Transverse colon (tissue), 4 donors: ENCODE results near the gene KRT7. TPM values are rescaled to one million over a fixed set of nuclear protein-coding genes. Genes with fewer than 3 reads are reported as not detected.

Source experiments
- DNase-seq: peaks from one replicate; pipeline ENCODE4 v3.0.0-alpha.2; 2019
- H3K27ac ChIP-seq, 4 donors: fragments of 200-600 bp; sonication (generic); 2 replicates each; pipeline ENCODE4 v1.5.1; 2016 to 2018; ENCODE audit warnings: inconsistent platforms in 4 of 4
- H3K27me3 ChIP-seq: fragments of 200-600 bp; sonication (generic); 2 replicates; pipeline ENCODE4 v1.5.1; 2017; ENCODE audit warnings: inconsistent platforms
- H3K36me3 ChIP-seq, 4 donors: fragments of 200-600 bp; sonication (generic); 2 replicates each; pipeline ENCODE4 v1.5.1; 2017 to 2019; ENCODE audit warnings: inconsistent platforms in 4 of 4
- H3K4me1 ChIP-seq, 4 donors: fragments of 200-600 bp; sonication (generic); 2 replicates each; pipeline ENCODE4 v1.5.1; 2017 to 2020; ENCODE audit warnings: inconsistent platforms in 4 of 4
- H3K4me3 ChIP-seq, 4 donors: fragments of 200-600 bp; sonication (generic); 1 replicate in 1 of 4; 2 replicates in 3 of 4; pipeline versions ENCODE4 v1.5.1 to v1.6.1; 2017 to 2019; ENCODE audit warnings: inconsistent platforms in 4 of 4
- H3K9me3 ChIP-seq, 2 donors: fragments of 200-600 bp; sonication (generic); 2 replicates each; pipeline ENCODE4 v1.5.1; 2017 to 2019; ENCODE audit warnings: inconsistent platforms in 2 of 2
- EP300 ChIP-seq: sonication (generic); formaldehyde crosslinking; IDR thresholded peaks from one replicate; pipeline ENCODE4 v1.6.1; 2017; ENCODE audit warnings: antibody characterized with exemption, low read depth
- POLR2A ChIP-seq: fragments of 450-650 bp; IDR thresholded peaks from one replicate; pipeline ENCODE4 v1.6.1; 2016; ENCODE audit warnings: antibody characterized with exemption, mild to moderate bottlenecking, moderate library complexity
- POLR2AphosphoS5 ChIP-seq, 3 donors: sonication (generic); formaldehyde crosslinking; IDR thresholded peaks; one replicate each; pipeline ENCODE4 v1.6.1; 2016; ENCODE audit warnings: antibody characterized with exemption in 3 of 3
- WGBS, 2 donors: methylation state at CpG; one replicate each; pipeline ENCODE4 v1.1.5; 2018; ENCODE audit warnings: low coverage in 1 of 2; 5-methylcytosine and 5-hydroxymethylcytosine counted together
- in situ Hi-C, 4 donors: fragments of 200-750 bp; cut with MboI; loops; one replicate each; pipeline versions ENCODE4 v1.15.0 to v1.15.1; 2017; ENCODE audit warnings: low sequenced_read_pairs in 3 of 4, low pct_ligation_motif_present in 1 of 4, low pct_unique_long_range_greater_than_20kb in 1 of 4
- intact Hi-C: fragments of 100-400 bp; cut with DNase I; formaldehyde crosslinking; loops from one replicate; pipeline ENCODE4 v1.15.1; 2023; ENCODE audit warnings: low total_unique reads
- total RNA-seq, 4 donors: library from RNA; depleted of rRNA; stranded (reverse); fragments of >200 nt; gene quantifications; one replicate each; pipeline ENCODE4 v1.1.0, GENCODE V29; 2016
- TF ChIP-seq, protein P1 (sequence below), 5 experiments: fragments of 200-600 bp in 3 of 5; fragments of 450-650 bp in 2 of 5; sonication (generic) in 3 of 5; IDR thresholded peaks; 1 replicate in 2 of 5; 2 replicates in 3 of 5; pipeline ENCODE4 v1.5.1; 2016 to 2017; ENCODE audit warnings: antibody characterized with exemption in 5 of 5, inconsistent platforms in 3 of 5, mild to moderate bottlenecking in 2 of 5, moderate library complexity in 1 of 5

The KRT7 gene
- total RNA-seq, 4 donors from 2014 or later = 0.75 to 1.6 (median 0.95) TPM; not detected in 1

DNA sequence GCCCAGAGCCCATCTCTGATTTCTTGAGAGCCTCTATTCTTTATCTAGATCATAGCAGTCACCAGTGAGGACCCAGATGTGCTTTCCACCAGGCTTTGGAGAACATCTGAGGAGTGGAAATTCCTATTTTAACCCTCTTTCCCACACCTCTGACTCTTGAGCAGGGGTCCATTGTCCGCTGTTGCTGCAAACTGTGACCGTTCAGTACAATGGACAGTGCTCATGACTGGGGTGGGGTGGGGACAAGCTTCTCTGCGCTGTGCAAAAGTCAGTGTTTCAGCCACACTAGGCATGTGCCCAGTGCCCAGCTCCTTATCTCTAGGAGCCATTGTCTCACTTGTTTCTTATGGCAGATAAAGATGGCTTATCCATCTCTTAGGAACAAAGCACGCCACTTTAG, 16.9 kb upstream of the KRT7 start:
- Histone ChIP-seq H3K4me3 (no peak overlapping the region), H3K9me3 (no peaks in the 10 kb centered on the region), H3K36me3 (no peaks in the 10 kb centered on the region), H3K27me3 (no peaks in the 10 kb centered on the region), H3K27ac (no peak overlapping the region), H3K4me1 (peaks cover 0 to 17% (median 8%) of the 10 kb centered on the region in 4 donors)
- no peak for DNase-seq
- in situ Hi-C loops (no loop called here), intact Hi-C loops (no loop called here)
- TF ChIP-seq, protein P1, sequence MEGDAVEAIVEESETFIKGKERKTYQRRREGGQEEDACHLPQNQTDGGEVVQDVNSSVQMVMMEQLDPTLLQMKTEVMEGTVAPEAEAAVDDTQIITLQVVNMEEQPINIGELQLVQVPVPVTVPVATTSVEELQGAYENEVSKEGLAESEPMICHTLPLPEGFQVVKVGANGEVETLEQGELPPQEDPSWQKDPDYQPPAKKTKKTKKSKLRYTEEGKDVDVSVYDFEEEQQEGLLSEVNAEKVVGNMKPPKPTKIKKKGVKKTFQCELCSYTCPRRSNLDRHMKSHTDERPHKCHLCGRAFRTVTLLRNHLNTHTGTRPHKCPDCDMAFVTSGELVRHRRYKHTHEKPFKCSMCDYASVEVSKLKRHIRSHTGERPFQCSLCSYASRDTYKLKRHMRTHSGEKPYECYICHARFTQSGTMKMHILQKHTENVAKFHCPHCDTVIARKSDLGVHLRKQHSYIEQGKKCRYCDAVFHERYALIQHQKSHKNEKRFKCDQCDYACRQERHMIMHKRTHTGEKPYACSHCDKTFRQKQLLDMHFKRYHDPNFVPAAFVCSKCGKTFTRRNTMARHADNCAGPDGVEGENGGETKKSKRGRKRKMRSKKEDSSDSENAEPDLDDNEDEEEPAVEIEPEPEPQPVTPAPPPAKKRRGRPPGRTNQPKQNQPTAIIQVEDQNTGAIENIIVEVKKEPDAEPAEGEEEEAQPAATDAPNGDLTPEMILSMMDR (IDR thresholded peaks at IDR 0.05) = no peak
- TF ChIP-seq EP300 = no peak
- TF ChIP-seq POLR2A = no peak
- no peak for TF ChIP-seq POLR2AphosphoS5 (IDR thresholded peaks at IDR 0.05)
- WGBS, 2 donors = 82% methylated on average over 4 of the region's 4 CpGs; no CpG with 5 or more reads in 1 of the 2 donors

GRCh38 chr12:52216807-52217206, 16.2 kb upstream of the KRT7 start:
- intact Hi-C loops = no loop called here
- H3K4me1 ChIP-seq = peaks cover 0 to 17% (median 8%) of the 10 kb centered on the region in 4 donors
- in situ Hi-C loops = no loop called here
- no peaks in the 10 kb centered on the region for H3K36me3 ChIP-seq
- TF ChIP-seq POLR2AphosphoS5 (IDR thresholded peaks at IDR 0.05) = no peak
- TF ChIP-seq, protein P1 (IDR thresholded peaks at IDR 0.05) = no peak
- no peak for TF ChIP-seq EP300
- no peak for TF ChIP-seq POLR2A
- no peak overlapping the region for H3K4me3 ChIP-seq
- WGBS, 2 donors = 7 to 18% methylated on average over 1 of the region's 1 CpG
- no peaks in the 10 kb centered on the region for H3K9me3 ChIP-seq
- peak overlapping the region in 2 of 4 donors; percentile 40 to 57 for H3K27ac ChIP-seq
- no peak for DNase-seq
- H3K27me3 ChIP-seq = no peaks in the 10 kb centered on the region

DNA sequence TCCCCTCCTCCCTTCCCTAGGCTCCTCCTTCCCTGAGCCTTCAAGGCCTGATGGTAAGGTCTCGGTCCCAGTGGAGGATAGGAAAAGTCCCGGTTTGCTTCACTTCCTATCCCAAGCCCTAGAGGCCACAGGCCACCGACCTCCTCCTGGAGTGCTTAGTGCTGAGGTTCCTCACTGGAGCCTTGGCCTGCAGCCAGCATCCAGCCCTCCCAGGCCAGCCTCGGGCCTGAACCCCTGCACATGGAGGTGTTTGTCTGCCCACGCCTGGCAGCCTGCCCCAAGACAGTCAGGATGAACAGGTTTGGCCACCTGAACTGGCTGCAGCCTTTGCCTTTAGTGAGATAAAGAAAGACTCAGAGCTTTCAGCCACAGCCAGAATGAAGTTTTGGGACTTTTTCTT, 15.8 kb upstream of the KRT7 start:
- H3K4me1 ChIP-seq = peaks cover 0 to 17% (median 8%) of the 10 kb centered on the region in 4 donors
- no peaks in the 10 kb centered on the region for H3K27me3 ChIP-seq
- 17 to 19% methylated on average over 1 to 4 of the region's 5 CpGs for WGBS, 2 donors
- H3K27ac ChIP-seq = peak overlapping the region in 3 of 4 donors; percentile 20 to 57 (median 40)
- peak in 1 of 3 donors; percentile 51 for TF ChIP-seq POLR2AphosphoS5 (IDR thresholded peaks at IDR 0.05)
- no peak for TF ChIP-seq EP300
- H3K36me3 ChIP-seq = no peaks in the 10 kb centered on the region
- DNase-seq = peak; percentile 85
- no peak overlapping the region for H3K4me3 ChIP-seq
- in situ Hi-C loops (no loop called here), intact Hi-C loops (no loop called here)
- H3K9me3 ChIP-seq = no peaks in the 10 kb centered on the region

DNA sequence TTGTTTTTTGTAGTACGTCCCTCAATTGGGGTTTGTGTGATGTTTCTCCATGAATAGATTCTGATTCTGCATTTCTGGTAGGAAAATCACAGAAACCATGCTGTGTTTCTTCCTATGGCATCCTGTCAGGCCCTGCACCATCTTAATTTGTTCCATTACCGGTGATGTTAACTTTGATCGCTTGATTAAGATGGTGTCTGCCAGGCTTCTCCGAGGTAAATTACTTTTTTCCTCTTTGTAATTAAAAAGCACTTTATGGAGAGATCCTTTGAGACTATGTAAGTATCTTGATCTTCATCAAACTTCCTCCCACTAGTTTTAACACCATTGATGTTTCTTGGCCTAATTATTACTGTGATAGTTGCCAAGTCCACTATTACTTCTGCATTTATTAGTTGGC, 15.0 kb upstream of the KRT7 start:
- intact Hi-C loops (no loop called here), in situ Hi-C loops (no loop called here)
- Histone ChIP-seq H3K36me3 (no peaks in the 10 kb centered on the region), H3K27ac (peak overlapping the region in 1 of 4 donors; percentile 40), H3K27me3 (no peaks in the 10 kb centered on the region), H3K4me1 (peaks cover 0 to 17% (median 8%) of the 10 kb centered on the region in 4 donors), H3K4me3 (no peak overlapping the region), H3K9me3 (no peaks in the 10 kb centered on the region)
- 73 to 90% methylated on average over 3 to 4 of the region's 4 CpGs for WGBS, 2 donors
- no peak for DNase-seq
- TF ChIP-seq EP300 = no peak
- TF ChIP-seq POLR2A = no peak
- TF ChIP-seq, protein P1 (IDR thresholded peaks at IDR 0.05) = no peak
- no peak for TF ChIP-seq POLR2AphosphoS5 (IDR thresholded peaks at IDR 0.05)

GRCh38 chr12:52220477-52220876, 12.6 kb upstream of the KRT7 start:
- no peak for TF ChIP-seq POLR2AphosphoS5 (IDR thresholded peaks at IDR 0.05)
- no peak for TF ChIP-seq EP300
- TF ChIP-seq, protein P1 (IDR thresholded peaks at IDR 0.05) = no peak
- no peak for TF ChIP-seq POLR2A
- intact Hi-C loops = no loop called here
- Histone ChIP-seq H3K9me3 (no peaks in the 10 kb centered on the region), H3K4me3 (no peak overlapping the region), H3K27ac (no peak overlapping the region), H3K4me1 (peaks cover 0 to 17% (median 8%) of the 10 kb centered on the region in 4 donors), H3K36me3 (no peaks in the 10 kb centered on the region), H3K27me3 (no peaks in the 10 kb centered on the region)
- no peak for DNase-seq
- 77 to 83% methylated on average over 3 of the region's 3 CpGs for WGBS, 2 donors
- in situ Hi-C loops = no loop called here
